Activated CD4-positive, alpha-beta T cell treated with anti-CD3 and anti-CD28 coated beads, Interleukin-2, Interleukin-4, amounts not matched to agents 100 ng/mL and 50 ng/mL, durations not matched to agents 16 hours and 8 hours (primary cell): ENCODE measurements around the gene KLHL33.
"Not testable (repeated sequence)": the region's sequence is repeated elsewhere in the genome, so short reads cannot be mapped to it uniquely, and the experiment has no call there.

ENCODE experiments used
- DNase-seq: peaks from one replicate; pipeline ENCODE4 v3.0.0-alpha.2; 2020; ENCODE audit warnings: low spot score

Gene KLHL33

GRCh38 chr14:20454516-20455354 is 18.8 kb upstream of the KLHL33 start, which contains the start of the genes APEX1 and OSGEP:
APEX1 (plus strand) TSS chr14:20455226; CDS start chr14:20455646, 420 bp downstream.
OSGEP (minus strand) TSS chr14:20454812; CDS start chr14:20454683, 129 bp downstream.
- peak; percentile 99 for DNase-seq

GRCh38 chr14:20452831-20453230 is 16.9 kb upstream of the KLHL33 start:
- not testable (repeated sequence) for DNase-seq

- no peak for DNase-seq
Observed at GRCh38 chr14:20446889-20447288, 10.9 kb upstream of the KLHL33 start.

DNA sequence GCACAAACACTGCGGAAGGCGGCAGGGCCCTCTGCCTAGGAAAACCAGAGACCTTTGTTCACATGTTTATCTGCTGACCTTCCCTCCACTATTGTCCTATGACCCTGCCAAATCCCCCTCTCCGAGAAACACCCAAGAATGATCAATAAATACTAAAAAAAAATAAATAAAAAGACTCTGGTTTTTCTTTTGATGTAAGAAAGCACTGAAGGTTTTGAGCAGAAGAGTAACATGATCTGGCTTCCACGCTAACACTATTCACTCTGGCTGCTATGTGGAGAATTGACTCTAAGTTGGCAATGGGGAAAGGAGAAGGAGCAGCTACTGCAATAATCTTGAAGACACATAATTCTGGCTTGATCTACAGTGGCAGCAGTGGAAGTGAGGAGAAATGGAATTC is 7.7 kb upstream of the KLHL33 start:
- DNase-seq = not testable (repeated sequence)

DNA sequence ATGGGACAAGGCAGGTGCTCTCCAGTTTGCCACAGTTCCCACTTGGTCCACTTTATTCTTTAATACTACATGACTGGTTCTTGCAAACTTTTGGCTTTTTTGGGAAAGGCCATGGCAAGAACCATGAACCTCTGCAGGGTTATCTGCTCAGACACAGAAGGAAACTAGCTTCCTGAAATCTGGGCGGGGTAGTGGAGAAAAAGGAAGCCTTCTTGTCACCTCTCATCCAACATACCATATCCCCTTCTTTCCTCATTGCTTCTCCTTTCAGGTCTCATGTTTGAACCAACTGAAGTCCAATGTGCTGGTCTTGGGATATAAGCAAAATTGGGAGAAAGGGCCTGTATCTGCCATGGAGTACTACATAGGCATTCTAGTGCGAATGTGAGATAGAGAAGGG is 5.5 kb upstream of the KLHL33 start:
- no peak for DNase-seq

DNA sequence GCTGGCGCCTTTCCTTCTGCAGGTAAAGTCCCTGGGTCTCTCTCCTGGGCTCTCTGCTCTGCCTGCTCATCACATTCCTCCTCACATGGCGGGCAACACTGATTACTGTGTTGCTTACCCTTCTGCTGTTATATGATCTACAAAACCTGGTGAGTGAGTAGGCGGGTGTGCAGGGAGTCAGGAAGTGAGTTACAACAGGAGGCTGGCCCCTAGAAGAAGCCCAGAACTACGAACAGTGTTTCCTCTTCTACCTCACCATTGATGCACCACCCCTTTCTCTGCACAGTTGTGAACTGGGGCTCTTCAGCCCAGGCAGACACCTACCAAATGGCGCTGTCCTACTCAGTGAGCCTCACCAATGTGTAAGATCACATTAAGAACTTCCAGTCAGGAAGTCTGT is 4.9 kb upstream of the KLHL33 start:
- DNase-seq = peak; percentile 30

DNA sequence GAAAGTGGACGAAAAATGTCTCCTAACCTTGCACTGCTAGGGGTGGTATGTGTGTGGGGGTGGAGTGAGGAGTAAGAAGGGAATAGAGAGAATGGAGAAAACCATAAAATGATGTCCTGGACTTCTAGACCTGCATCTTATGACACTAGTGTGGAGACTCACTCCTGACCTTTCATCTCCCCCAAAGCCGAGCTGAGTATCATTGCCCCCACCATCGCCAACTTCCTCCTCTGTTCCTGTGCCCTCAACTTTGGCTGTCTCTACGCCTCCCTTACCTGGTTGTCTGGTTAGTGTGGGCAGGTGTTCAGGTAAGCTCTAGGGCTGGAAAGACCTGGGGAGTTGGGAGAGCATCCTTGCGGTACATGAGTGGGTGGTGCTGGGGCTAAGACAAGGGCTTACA is 4.5 kb upstream of the KLHL33 start:
- DNase-seq = no peak

DNA sequence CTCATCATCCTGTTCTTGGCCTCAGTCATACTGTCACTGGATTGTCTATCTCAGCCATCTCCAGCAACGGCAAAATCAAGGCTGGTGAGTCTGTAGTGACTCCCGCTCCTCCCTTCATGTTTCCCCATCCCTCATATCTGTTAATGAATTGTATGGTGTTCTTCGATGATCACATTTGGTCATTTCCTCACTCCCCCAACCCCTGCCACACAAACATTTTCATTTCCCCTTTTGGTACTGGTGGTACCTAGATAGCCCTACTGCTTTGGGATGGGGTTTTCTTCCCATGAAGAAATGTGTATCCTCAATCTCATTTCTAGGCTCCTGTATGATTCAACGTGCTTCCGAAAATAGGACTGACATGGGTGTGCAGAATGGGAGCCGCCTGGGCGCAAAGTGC is 2.7 kb upstream of the KLHL33 start:
- no peak for DNase-seq

- DNase-seq = no peak
Observed at GRCh38 chr14:20436363-20436755, 393 bp upstream of the KLHL33 start.

DNA sequence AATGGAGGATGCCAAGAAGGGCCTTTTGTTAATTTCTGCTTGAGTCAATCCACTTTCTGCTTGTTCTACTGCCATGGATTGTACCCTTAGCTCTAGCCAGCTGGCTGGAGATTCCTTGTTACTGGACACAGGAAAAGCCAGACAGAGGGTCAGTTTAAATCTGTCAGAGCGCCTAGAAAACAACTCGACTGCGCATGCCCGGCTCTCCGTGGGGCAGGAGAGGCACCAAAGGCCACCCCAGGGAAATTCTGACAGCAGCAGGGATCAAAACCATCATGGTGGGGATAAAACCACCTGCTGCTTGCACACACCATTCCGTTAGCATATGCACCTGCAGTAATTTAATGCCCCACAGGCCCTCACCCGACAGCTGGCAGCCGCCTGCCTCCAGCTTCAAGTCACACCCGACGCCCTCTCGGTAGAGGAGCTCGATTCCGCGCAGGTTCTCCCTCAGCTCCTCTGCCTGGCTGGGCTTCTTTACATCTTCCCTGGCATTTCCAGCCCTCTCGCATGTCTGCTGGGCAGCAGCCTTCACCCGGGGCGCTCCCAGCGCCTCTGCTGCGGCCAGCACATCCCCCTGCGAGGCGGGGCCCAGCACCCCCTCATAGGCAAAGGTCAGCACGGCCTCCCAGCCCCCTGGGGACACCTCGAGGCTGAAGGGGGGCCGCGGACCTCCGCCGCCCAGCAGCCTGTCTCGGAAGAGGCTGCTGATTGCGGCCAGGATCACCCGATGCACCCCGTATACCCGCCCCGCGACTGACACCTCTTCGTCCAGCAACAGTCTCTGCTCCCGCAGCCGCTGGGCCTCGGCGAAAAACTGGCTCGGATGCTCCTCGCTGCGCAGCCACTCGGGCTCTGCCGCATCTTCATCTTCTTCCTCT is 1.0 kb downstream of the KLHL33 start:
- DNase-seq = no peak

DNA sequence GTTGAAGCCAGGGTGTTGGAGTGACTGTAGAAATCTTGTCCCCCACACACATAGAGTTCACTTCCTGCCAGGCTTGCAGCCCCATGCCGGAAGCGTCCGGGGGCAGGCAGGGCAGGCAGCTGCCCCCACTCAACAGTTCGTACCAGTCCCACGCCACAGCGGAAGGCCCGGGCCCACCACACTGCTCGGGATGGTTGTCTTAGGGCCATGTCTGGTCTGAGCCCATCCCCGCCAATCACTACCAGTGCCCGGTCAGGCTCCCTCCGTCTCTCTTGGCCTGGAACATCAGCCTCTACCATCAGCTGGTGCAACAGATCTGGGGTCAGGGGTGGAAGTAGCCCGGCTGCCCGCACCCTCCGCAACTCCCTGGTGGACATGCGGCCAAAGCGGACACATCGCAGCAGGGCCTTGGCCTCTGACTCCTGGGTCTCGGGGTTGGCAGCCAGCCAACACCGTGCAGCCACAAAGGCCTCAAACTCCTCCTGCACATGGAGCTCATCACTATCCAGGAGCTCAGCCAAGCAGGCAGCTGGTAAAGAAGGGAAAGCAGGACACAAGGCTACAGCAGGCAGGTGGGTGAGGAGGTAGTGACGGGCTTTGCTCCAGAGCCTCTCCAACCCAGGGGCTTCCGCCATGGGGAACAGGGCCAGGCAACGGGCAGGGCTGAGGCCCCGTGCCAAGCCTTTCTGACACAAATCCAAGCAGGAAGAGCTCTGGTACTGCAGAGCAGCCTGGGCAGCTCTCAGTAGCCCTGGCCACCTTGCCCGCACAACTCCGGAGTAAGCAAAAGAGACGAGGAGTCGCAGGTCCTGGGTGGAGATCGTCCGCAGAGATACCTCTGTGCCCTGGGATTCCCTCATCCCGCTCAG is 5.9 kb downstream of the KLHL33 start:
- DNase-seq = no peak

GRCh38 chr14:20428802-20429201 is 7.2 kb downstream of the KLHL33 start:
- no peak for DNase-seq

DNA sequence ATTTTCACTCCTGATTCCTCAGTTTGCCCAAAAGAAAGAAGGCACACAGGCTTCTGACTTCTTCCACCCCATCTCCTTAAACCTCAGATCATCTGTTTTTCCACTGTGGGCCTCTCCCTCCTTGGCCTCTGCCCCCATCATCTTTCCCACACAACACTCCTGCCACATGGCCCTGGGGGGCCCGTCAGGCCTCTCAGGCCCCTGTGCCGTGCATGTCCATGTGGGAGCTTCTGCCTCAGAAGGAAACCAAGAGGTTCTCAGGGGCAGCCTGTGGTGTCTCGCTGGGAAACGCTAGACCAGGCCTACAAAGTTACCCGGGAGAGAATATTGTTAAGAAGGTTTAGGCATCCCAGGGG is 8.0 kb downstream of the KLHL33 start:
- DNase-seq = no peak

DNA sequence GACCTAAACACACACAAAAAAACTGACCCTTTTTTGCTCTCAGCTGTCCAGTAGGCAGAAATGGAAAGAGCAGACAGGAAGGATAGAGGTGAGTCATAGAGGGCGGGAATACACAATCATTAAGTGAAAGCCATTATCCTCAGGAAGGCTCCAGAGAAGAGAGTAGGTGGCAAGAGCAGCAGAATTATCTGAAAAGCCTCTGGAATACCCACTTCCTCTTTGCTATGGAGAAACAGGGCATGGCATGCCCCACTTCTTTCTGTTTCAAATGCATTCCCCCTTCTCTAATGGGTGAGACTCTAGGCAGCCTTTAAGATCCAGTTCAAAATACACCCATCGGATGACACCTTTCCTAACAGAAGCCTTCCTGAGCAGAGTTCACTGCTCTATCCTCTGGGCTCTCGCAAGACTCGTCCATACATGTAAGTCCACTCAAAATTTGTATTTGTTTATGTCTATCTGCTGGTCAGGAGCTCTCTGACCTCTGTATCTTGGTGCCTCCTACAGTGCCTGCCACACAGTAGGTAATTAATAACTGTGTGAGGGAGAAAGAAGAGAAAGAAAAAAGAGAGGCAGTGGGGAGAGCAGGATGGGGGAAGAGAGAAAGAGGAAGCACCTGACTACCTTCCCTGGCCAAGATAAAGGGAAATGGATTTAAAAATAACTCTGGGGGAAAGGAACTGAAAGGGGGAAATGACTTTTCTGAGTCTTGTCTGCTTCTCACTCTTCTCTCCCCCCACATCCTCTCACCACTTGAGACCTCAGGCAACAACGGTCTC is 8.5 kb downstream of the KLHL33 start:
- DNase-seq = peak; percentile 35

DNA sequence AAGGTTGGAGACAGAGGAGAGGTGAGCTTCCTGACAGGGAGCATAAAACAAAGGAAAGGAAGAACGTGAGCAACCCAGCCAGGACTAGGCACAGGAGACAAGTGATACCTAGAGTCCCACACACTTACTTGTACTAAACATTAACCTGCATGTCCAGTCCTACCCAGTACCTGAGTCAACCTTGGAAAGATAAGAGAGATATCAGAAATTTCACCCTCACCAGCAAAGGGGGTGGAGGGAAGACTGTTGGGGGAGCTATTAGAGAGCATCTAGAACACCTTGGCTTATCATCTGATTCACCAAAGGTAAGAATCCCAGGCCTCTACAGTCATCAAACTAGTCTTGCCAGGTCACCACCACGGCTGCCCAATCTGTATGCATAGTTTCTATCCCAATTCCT is 11.1 kb downstream of the KLHL33 start:
- DNase-seq = no peak

DNA sequence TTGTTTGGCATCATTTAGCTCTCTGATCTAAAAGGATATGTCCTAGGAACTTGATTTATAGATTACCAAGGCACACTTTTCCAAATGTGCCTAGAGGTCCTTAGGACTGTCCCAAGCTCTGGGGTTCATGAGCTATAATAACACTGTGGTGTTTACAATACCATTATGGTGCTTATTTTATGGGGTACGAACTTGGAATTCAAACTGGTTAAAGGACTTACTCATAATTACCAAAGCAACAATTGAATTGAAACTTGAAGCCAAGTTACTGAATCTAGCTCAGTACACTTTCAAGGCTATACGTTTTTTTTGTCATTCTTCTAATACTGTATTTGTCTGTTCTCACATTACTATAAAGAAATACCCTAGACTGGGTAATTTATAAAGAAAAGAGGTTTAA is 13.1 kb downstream of the KLHL33 start:
- DNase-seq = no peak

DNA sequence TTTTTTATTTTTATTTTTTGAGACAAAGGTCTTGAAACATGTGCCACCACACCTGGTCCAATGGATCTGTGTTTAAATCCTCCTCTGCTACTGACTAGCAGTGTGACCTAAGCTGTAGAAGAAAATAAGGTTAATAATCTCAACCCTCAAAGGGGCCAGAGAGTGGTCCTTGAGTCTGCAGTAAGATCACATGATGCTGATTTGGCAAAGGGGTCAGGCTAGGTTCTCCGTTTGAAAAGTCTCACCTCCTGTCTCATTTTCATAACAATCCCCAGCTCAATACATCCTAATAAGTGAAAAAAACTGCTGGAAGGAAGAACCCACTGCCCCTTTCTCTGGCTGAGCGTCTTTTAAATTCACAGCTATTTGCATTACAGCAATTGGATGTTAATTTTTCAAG is 14.7 kb downstream of the KLHL33 start:
- no peak for DNase-seq

- no peak for DNase-seq
Observed at GRCh38 chr14:20419419-20419818, 16.5 kb downstream of the KLHL33 start.

DNA sequence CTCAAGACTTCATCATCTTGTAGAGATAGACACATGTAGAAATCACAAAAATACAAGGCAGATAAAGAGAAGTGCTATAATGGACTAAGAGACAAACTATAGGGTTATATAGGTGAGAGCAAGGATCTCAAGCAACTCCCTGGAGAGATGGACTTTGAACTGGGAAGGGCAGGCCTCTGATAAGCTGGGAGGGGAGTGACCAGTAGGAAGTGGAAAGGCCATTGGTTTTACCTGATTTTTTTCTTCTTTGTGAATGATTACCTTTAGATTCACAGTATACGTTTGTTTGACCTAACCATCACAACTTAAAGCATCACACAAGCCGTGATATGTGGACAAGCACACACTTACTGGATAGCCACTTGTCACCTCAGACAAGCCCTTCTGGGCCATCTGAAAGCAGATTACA is 17.5 kb downstream of the KLHL33 start:
- DNase-seq = no peak

DNA sequence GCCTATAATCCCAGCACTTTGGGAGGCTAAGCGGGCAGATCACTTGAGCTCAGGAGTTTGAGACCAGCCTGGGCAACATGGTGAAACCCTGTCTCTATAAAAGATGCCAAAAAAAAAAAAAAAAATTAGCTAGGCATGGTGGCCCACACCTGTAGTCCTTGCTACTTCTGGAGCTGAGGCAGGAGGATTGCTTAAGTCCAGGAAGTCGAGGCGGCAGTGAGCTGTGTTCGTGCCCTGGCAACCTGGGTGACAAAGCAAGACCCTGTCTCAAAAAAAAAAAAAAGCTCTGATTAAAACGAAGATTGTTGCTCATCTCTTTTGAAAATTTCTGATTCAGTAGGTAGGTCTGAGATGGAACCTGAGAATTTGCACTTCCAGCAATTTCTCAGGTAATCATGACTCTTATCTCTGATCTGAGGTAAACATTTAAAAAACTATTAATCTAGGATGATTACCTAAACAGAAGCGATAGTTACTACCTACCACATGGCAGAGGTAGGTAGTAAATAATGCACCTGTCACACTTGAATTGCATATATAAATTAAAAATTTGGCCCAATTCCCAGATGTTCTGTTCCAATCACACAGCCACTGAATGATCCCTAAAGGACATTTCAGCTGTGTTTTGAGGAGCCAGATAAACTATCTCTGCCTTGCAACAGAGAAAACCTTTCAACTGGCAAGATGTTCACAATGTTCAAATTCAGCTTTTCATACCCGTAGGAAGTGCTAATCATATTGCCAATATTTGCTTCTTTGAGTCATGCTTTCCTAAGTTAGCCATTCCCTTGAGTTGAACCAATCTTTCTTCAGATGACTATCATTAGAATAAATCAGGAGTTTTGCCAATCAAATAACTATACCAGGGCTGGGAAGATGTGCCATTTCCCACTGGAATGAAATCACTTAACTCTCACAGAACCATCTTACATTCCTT is 18.4 kb downstream of the KLHL33 start:
- no peak for DNase-seq
